ENCODE measurements around the gene ESRRA.
"Not testable (repeated sequence)": the region's sequence is repeated elsewhere in the genome, so short reads cannot be mapped to it uniquely, and the experiment has no call there.

The ESRRA gene

GRCh38 chr11:64292460-64293254 is 12.7 kb upstream of the ESRRA start:
- no peak for FAIRE-seq

DNA sequence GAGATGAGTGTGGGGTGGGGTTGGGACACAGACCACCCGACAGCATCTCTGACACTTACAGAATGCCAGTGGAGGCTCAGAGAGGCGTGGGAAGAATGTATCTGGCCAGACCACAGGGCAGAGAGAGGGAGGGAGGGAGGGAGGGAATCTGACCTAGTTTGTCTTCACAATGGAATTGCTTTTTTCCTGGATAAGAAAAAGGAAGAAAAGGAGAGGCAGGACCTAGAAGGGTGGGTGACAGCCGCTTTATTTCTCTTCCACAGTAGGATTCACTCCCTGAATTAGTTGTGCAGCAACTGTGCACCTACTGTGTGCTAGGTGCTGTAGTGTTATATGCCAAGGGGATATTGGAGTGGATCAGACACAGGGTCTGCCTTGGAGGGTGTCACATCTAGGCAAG is 10.6 kb upstream of the ESRRA start:
- no peak for FAIRE-seq

DNA sequence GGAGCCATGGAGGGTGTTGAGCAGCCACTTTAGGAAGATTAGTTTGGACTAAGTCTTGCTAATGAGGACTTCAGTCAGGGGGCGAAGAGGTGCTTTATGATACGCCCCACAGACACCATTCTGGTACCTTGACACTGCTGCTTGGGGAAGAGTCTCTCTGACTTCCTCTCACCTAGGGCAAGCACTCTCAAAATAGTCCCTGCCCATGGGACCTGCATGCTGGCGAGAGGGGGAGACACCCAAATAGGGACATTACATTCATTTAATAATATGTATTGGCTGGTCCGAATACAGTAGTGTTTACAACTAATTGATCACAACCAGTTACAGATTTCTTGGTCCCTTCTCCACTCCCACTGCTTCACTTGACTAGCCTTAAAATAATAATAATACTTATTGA is 9.6 kb upstream of the ESRRA start:
- no peak for FAIRE-seq

DNA sequence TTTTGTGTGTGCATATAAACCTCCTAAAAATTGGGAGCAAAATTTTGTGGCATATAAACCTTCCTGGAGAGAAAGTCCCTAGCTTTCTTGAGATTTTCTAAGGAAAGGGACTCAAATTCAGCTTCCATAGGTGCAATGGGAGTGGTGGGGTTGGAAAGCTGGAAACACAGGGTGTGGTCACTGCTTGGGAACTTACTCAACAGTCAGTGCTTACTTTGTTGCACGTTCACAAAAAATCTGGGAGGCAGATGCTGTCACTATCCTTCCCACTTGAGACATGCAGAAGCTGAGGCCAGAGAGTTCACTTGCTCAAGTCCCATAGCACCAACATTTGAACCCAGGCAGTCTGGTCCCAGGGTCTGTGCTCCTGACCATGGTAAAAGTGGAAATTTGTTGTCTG is 9.1 kb upstream of the ESRRA start:
- FAIRE-seq: no peak

DNA sequence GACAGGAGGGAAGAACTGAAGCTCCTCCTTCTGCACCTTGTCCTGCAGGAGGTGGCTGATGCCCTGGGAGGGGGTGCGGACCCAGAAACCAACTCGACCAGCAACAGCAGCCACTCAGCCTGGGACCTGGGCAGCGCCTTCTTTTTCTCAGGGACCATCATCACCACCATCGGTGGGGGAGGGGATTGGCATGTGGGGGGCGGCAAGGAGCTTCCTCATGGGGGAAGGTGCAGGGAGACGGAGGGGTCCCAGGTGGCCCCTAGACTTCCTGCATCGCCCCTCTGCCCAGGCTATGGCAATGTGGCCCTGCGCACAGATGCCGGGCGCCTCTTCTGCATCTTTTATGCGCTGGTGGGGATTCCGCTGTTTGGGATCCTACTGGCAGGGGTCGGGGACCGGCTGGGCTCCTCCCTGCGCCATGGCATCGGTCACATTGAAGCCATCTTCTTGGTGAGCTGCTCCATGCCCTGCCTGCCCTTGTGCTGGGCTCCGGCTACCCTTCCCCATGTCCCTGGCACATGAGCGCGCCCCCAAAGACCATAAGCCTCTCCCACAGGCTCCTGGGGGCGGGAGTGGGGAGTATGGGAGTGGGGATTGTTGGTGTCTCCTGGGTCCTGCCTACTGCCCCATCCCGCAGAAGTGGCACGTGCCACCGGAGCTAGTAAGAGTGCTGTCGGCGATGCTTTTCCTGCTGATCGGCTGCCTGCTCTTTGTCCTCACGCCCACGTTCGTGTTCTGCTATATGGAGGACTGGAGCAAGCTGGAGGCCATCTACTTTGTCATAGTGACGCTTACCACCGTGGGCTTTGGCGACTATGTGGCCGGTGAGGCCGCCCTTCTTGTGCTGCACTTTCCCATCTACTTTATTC is 8.3 kb upstream of the ESRRA start:
- no peak for FAIRE-seq

- no peak for FAIRE-seq
Measured at GRCh38 chr11:64297699-64298358, 7.5 kb upstream of the ESRRA start.

DNA sequence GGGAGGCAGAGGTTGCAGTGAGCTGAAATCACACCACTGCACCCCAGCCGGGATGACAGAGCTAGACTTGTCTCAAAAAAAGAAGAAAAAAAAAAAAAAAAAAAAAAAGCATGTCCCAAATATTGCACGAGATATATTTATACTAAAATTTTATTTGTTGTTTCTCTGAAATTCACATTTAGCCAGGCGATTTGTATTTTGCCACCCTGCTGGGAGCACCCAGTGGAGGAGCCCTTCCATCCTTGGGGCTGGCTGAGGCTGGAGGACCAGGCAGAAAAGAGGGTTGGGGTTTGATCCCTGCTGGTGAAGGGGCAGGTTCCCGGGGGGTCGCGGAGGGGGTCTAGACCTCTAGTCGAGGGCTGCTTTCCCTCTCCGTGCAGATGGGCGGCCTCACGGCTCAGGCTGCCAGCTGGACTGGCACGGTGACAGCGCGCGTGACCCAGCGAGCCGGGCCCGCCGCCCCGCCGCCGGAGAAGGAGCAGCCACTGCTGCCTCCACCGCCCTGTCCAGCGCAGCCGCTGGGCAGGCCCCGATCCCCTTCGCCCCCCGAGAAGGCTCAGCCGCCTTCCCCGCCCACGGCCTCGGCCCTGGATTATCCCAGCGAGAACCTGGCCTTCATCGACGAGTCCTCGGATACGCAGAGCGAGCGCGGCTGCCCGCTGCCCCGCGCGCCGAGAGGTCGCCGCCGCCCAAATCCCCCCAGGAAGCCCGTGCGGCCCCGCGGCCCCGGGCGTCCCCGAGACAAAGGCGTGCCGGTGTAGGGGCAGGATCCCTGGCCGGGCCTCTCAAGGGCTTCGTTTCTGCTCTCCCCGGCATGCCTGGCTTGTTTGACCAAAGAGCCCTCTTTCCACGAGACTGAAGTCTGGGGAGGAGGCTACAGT is 6.1 kb upstream of the ESRRA start:
- no peak for FAIRE-seq

DNA sequence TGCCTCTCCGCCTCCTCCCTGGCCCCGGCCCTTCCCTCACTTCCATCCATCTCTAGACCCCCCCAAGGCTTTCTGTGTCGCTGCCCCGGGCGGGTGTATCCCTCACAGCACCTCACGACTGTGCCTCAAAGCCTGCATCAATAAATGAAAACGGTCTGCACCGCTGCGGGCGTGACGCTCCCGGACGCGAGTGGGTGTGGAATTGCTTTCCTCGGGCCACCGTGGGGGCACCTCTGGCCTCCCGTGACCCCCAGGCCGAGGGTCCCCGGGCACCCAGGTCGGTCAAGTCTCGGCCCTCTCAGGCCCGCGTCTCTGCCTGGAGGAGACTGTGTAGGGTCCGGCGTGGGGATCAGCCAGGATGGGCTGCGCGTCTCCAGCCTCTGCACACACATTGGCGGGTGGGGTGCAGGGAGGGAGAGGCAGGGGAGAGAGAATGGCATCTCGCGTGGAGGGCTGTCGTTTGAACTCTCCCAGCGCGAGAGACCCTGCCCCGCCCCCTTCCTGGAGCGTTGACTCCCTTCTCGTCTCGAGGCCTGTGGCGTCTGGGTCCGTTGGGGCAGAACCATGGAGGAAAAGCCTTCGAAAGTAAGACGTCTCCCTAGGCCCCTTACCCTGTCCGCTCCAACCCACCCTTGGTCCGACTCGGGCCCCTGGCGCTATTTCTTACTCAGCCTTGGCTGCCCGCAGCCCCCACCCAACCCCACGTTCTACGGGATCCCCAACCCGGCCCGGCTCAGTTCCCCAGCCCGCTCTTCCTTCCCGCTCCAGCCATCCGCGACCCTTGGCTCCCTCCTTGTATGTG is 5.3 kb upstream of the ESRRA start, which contains the start of gene CATSPERZ:
TSS of gene CATSPERZ (plus strand) at position 512 of the 802 bp plus-strand sequence. CDS start at position 565, 53 bp downstream.
- no peak for FAIRE-seq

DNA sequence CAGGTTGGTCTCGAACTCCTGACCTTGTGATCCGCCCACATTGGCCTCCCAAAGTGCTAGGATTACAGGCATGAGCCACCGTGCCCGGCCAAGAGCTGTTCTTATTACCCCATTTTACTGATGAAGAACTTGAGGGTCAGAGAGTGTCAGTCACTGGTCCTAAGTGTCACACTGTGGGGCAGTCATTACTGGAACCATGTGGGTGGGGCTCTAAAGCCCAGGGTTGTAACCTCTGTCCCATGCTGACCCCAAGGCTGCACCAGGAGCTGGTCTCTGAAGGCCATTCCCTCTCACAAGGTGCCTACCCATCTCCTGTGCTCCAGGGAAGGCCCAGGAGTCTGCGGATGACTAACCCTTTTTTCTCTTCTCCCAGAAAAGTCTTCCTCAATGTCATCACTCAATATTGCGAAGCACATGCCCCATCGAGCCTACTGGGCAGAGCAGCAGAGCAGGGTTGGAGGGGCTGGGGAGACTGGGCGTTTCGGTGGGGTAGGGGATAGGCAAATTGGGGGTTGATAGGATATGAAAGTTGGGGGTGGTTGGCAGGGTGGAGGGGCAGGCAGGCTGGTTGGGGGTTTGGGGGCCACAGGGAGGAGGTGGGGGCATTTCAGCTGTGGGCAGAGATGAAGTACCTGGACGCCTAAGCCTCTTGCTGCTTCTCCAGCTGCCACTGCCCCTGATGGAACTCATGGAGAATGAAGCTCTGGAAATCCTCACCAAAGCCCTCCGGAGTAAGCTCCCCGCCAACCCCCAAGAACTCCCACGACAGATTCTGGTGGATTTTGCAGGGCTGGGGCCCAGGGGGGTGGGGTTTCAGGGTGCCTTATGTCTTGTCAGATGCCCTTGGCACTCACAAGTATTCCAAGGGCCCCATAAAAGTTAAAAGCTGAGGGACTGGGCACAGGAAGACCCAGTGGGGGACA is 2.0 kb upstream of the ESRRA start:
- FAIRE-seq: no peak

- no peak for FAIRE-seq
Measured at GRCh38 chr11:64304032-64304315, 1.4 kb upstream of the ESRRA start.

GRCh38 chr11:64304316-64305072 is 830 bp upstream of the ESRRA start:
- FAIRE-seq: peak; percentile 46

DNA sequence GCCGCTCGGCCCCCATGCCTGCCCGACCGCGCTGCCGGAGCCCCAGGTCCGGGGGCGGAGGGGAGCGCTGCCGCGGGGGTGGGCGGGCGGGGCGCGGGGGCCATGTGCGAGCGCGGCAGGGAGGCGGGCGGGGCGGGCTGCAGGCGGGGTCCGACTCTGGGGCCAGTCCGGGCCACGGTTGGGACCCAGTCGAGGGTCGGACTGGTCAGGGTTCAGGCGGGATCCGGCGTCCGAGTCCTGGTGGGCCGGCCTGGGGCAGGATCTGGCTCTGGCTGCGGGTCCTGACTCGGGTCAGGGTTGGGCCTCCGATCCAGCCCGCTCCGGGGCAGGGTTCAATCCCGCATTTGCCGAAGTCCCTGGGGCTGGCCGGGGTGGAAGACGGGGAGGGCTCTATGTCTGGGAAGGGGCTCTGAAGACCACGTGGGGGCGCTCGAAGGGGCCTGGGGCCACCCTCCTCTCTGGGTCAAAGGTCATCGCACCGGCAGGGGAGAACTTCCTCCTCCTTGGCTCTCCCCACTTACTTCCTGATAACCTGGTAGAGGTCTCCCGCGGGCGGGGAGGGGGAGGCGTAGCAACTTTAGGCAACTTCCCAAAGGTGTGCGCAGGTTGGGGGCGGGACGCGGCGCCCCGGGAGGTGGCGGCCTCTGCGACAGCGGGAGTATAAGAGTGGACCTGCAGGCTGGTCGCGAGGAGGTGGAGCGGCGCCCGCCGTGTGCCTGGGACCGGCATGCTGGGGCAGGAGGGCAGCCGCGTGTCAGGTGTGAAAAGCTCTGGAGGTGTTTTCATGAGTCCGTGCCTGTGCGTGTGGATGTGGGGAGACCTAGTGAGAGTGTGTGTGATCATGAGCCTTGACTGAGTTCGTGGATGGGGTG is 603 bp downstream of the ESRRA start:
- no peak for FAIRE-seq

DNA sequence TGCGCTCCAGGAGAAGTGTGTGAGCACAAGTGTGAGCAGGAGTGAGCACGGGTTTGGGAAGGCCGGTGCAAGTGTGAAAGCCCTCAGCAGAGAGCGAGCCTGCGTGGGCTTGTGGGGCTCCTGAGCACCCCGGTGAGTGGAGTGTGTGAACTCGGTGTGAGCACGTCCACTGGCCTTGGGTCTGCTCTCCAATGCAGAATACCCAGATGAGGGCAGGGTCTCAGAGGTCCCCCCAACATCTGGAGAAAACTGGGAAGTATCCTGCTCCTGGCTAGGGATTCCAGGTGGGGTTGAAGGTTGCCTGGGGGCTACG is 1.2 kb downstream of the ESRRA start:
- FAIRE-seq: no peak

- no peak for FAIRE-seq
Measured at GRCh38 chr11:64306876-64307622, 1.7 kb downstream of the ESRRA start.

- not testable (repeated sequence) for FAIRE-seq
Measured at GRCh38 chr11:64307795-64308194, 2.5 kb downstream of the ESRRA start.

DNA sequence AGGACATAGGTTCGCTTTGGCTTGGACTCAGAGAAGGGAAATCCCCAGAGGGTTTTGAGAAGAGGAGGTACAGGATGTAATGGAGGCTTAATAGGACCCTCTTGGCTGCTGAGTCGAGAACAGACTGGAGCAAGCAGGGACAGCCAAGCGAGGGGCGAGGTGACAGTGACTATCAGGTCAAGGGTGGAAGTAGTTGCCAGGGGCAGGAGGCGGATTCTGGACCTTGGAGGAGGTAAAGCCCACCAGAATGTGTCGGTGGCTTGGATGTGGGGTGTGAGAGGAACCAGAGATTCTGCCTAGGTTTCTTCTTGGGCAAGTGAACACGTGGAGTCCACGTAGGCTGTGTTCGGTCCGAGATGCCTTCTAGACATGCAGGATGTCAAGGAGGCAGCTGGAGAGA is 7.6 kb downstream of the ESRRA start:
- FAIRE-seq: no peak

GRCh38 chr11:64313491-64314145 is 8.3 kb downstream of the ESRRA start:
- no peak for FAIRE-seq

All from TTC549 (cell line).